OCI-M2 (cell line): ENCODE results near the gene C6orf141.

Experiments
- DNase-seq: peaks from one replicate; lab custom pipeline; 2025; ENCODE audit not compliant: unreplicated experiment; lab: John Stamatoyannopoulos, UW

The C6orf141 gene

DNA sequence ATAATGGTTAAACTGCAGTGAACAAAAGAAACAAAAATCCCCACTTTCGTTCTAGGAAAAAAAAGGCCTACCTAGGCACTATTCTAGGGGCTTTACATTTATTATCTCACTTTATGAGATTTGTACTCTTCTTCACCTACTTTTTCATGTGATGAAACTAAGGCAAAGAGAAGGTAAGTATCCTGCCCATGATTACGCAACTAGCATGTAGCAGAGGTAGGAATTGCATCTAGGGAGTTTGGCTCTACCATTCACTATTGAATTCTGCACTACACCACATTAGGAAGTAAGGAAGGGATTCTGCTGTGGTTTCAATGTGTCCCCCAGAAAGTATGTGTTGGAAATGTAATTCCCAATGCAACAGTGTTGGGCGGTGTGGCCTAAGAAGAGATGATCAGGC, 11.4 kb upstream of the C6orf141 start:
- DNase-seq = no peak

DNA sequence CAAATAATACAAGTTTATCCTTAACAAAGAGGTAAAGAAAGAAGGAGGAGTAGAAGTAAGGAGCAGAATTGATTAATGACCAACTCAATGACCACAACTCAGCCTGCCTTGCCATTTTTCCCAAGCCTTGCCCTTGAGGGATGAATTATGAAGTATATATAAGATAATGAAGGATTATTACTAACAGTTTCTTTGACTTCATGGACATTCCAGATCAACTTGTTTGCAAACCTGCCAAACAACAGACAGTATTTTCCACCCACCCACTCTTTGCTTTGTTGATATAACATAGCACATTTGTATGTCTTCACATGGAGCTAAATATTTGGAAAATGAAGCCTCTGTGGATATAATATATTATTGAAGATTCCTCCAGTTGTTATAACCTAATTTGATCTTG, 9.9 kb upstream of the C6orf141 start:
- DNase-seq = no peak

DNA sequence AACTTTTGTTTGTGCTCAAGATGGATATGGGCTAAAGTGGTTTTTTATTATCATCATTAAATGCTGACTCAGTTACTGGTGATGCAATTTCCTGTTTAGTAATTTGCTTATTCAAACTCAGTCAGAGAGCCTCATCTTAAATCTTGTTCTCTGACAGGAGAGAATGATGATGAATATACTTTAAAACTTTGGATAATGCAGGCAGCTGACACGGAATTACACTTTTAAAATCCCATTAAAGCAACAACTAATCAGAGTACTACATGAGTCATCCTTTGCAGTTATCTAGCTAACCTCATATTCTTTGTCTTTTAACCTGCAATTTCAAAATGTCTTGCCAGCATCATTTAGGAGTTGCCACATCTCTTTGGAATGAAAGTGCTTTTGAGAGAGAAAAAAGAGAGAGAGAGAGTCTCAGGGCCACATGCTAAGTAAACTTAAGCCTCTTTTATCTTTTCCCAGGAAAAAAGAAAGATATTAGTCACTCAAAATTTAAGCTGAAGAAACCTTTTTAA, 9.2 kb upstream of the C6orf141 start:
- no peak for DNase-seq

DNA sequence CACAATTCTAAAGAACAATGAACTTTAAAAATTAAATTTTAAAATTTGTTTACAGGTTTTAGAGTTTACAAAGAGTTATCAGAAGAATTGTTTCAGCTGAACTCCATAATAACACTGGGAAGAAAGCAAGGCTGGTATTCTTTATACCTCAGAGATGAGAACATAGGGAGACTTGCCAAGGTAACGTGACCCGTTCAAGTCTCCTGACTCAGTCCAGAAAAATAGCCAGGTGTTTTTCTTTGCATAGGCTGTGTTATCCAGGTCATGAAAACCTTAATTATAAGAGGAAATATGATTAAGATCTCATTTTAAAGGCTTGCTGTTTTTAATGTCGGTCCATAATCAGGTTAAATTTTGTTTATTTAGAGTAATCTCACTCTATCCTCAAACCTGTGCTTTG, 8.5 kb upstream of the C6orf141 start:
- no peak for DNase-seq

DNA sequence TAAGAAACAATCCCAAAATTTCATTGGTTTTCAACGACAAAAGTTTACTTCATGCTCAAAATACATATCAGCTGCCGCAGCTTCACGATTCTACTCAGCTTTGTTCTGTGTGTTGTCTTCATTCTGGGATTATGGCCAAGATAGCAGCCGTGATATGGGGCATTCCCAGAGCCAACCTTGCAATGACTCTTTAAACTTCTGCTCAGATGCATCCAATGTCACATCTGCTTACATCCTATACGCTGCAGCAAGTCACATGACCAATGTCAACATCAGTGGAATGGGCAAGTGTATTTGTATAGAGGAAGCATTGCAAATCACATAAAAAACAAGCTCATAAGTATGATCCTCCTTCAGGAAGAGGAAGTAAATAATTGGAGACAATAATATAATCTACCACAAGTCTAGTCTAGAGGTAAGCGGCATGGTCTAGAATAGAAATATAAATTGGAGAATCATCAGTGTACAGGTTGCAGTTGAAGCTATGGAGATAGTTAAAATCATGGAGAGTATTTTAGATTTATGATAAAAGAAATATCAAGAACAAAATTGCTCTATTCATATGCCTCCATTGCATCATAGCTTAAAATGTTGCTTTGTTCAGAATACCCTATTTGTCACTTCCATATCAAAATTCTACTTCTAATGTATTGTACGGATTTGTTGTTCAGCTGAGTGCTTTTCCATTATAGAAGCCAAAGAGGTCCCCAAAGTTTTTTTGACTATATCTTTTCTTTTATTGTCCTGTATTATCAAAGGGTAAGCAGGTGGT, 7.2 kb upstream of the C6orf141 start:
- DNase-seq = no peak

DNA sequence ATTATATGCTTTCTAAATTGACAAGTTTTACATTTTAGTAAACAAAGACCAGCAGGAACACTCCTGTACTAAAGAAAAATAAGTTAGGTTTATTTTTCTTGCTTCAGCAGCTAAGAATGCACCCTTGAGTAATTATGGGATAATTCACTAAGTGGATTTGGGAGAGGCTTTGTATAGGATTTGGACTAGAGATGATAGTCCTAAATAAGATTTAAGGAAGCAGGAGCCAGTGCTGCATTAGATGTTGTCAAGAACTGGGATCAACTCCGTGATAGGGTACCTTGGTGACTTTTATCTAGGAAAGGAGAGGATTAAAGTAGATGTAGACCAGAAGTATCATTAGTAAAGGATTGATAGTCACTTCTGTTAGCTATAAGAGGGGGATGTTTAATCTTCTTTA, 4.1 kb upstream of the C6orf141 start:
- no peak for DNase-seq

DNA sequence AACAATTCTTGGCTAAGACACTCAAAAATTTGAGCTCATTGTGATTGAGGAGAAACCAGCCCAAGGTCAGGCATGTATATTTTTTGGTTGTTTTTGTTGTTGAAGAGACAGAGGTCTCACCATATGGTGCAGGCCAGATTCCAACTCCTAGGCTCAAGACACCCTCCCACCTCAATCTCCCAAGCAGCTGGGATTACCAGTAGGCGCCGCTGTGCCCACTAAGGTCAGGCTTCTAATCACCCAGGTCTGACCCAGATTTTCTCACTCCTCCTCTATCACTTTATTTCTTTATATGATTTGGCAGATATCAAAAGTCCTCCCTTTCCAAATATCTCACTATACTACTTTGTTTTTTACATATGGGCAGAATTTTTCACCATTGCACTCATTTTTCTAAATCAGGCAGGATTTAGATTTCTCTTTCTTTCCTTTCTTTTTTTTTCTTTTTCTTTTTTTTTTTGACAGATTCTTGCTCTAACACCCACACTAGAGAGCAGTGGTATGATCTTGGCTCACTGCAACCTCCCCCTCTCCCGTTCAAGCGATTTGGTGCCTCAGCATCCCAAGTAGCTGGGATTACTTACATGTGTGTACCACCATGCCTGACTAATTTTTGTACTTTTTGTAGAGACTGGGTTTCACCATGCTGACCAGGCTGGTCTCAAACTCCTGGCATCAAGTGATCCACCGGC, 1.7 kb upstream of the C6orf141 start:
- DNase-seq = no peak

DNA sequence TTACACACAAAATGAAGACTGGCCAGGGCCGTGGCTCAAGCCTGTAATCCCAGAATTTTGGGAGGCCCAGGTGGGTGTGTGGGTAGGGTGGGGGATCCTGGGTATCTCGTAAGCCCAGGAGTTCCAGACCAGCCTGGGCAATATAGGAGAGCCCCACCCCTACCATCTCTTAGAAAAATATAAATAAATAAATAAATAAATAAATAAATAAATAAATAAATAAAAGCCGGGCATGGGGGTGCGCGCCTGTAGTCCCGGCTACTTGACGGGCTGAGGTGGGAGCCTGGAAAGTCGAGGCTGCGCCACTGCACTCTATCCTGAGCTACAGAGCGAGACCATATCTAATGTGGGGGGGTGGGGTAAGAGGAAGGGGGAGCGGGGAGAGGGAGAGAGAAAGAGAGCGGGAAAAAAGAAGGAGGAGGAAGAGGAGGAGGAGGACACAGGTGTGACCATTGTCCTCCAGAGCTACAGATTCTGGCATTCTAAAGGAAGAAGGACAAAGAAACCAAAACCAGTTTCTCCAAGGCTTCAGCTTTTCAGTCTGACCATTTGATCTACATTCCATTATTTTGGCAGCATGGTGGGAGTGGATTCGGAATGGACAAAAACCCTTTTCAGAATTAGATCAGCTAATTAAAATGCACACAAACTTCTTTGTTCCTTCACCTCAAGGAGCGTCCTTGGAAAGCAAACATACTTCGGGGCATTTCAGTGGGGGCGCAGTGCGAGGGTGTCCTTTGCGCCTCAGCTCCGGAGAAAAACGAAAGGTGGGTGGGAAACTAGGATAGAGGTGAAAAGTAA, 577 bp upstream of the C6orf141 start:
- DNase-seq = no peak

DNA sequence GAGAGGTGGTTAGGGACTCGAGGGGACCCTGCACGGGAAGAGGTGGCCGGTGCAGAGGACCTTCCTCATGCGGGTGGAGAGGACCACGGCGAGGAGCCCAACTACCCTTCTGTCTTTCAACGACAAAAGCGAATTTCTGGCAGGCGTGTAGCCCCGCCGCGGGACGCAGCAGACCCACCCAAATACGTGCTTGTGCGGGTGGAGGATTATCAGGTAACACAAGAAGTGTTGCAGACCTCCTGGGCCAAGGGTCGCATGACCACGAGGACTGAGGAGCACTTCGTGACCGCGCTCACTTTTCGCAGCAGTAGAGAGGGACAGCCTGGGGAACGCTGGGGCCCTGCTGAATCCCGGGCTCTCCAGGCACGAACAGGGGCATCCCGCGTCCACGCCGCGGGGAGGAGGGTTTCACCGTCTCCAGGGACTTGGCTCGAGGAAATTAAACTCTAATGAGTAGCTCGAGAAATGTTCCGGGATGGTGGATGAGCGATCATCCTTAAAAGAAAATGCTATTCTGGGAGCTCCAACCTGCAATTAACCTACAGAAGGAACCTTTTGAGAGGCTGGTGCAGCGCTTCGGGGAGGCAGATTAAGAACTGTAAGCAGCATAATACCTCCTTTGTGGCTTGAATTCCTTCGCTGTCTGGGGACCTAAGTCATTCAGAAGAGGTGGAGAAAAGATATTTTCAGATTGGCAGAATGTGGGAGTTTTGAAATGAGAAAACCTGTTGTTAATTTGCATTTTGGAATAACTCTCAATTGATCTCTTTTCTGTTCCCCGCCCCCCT, 804 bp downstream of the C6orf141 start:
- DNase-seq = no peak

DNA sequence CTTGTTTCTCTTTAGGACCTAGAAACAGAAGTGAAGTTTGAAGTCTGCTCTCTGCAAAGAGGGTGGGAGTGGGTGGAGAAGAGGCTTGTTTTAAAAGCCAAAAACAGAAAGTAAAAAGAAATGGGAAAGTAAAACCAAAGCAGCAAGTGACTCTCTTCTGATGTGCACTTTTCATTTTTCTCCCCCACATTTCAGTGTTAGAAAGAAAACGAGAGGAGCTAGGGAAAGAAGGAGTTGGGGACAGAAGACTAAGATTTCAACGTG, 1.3 kb downstream of the C6orf141 start:
- DNase-seq = no peak

DNA sequence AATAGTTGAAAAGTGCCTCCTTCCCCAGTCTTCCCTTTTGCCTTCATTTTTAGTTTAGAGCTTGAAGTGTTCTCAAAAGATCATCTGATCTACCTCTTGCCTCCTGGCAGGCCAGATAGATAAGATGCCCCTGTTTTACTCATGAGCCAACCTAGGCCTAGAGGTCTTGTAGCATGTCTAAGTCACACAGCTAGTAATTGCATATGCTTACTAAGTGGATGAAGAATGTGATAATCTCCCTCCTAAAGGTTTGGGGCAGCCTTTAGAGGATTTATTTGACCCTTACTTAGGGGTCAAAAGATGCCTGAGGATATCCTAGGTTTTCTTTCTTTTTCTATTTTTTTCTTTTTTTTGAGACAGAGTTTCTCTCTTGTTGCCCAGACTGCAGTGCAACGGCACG, 2.1 kb downstream of the C6orf141 start:
- DNase-seq = no peak

DNA sequence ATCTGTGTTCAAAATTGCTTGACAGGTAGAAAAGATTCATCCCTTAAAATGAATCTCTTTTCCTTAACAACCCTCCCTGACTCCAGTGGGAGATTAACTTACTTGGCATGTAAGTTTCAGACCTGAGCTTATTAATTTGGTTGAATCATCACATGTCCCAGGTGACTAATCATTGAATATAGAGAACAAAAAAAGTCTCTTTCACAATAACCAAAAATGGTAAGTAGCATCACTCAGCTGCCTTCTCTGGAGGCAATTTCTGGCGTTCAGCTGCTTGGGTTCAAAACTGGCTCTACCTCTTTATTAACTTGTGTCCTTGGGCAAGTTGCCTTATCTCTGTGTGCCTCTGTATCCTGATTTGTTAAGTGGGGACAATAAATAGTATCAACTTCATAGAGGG, 2.9 kb downstream of the C6orf141 start:
- no peak for DNase-seq

DNA sequence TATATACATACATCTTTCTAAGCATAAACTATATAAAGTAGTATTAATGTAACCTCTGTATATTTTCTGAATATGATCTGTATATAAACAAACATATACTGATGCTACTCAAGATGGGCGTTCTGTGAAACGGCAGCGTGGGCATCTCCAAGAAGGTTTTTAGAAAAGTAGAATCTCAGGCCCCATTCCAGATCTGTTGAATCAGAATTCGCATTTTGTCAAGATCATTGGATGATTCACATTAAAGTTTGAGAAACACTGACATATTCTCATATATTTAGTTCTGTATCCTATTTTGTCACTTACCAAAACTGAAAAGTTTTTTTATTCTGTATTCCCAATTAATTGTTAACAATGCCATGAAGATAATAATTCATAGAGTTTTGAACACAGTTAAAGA, 5.5 kb downstream of the C6orf141 start:
- DNase-seq = no peak

DNA sequence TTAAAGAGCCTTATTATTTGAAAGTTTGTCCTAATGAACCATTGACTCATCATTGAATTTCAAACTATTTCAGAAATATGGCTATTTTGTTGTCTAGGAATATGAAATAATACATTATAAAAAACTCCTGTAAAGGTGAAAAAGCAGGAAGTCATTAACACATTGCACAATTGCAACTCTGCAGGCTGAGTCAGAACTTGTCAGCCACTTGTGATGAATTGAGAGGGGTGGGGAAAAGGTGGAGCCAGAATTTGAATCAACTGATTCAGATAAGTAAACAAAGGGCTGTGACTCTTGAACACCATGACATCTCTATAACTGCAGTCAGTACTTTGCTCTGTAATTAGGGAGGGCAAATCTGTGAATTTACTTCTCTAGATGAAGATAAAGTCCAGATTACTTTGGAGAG, 6.0 kb downstream of the C6orf141 start:
- no peak for DNase-seq

DNA sequence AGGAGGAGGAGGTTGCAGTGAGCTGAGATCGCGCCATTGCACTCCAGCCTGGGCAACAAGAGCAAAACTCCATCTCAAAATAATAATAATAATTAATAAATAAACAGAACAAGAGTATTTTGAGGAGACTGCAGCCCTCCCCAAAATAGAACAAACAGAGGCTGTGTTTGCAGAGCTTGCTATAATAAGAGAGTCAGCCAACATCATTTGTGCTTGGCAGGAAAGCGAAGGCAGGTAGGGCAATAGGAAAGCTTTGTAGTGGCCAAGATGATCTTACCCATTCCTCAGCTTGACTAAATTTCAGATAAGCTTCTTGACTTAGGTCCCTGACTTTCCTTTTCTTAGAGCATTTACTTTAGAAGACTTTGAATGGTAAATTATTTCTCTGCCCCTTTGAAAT, 6.7 kb downstream of the C6orf141 start:
- DNase-seq = no peak

DNA sequence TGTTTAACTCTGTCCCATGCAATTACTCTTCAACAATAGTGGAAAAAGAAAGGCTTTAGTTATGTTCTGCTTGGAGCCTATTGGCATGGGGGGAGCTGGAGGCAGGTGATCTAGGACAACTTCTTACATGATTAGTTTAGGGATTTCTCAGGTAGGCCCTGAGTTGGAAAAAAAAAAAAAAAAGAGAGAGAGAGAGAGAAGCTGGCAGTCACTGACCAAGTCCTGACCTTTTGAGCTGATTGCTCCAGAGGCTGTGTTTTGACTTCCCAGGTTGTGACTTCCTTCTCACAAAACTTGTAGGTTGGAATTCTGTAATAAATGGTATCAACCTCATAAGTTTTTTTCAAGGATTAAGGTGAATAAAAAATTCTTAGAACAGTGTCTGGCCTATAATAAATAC, 7.8 kb downstream of the C6orf141 start:
- DNase-seq = no peak

DNA sequence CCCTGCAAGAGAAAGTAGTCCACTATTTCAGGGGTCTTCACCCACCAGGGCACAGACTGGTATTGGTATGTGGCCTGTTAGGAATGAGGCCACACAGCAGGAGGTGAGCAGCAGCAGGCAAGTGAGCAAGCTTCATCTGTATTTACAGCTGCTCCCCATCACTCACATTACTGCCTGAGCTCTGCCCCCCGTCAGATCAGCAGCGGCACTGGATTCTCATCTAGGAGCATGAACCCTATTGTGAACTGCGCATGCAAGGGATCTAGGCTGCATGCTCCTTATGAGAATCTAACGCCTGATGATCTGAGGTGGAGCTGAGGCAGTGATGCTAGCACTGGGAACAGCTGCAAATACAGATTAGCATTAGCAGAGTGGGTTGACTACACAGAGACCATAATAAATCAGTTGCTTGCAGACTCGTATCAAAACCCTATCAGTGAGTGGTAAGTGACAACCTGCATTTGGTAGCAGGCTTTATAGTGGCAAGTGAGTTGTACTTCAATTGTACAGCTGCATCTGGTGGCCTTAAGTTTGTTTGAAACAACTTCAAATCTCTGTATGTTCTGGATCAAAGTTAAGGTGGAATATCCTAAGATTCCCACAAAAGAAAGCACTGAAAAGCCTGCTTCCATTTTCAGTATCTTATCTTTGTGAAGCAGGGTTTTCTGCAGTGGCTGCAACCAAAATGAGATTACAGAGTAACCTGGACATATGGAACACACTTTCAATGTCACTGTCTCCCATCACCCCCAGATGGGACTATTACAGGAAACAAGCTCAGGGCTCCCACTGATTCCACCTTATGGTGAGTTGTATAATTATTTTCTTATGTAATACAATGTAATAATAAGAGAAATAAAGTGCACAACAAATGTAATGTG, 12.8 kb downstream of the C6orf141 start:
- no peak for DNase-seq

DNA sequence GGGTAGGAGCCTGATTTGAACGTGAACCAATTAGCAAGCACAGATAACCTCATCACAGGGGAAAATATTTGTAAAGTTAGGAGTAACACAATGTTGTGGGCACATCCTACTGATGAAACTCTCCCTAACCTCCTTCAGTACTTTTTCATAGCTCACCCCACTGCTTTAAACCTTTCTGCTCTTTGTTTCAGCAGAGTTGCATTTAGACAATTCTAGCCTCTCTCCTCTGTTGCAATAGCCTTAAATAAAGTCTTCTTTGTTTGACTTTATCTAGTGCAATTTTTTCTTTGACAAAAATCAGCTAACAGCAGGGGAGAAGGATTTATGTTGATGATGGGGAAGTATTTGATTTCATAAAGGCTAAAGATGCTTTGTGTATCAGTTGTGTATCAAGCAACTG, 14.1 kb downstream of the C6orf141 start:
- DNase-seq = no peak

DNA sequence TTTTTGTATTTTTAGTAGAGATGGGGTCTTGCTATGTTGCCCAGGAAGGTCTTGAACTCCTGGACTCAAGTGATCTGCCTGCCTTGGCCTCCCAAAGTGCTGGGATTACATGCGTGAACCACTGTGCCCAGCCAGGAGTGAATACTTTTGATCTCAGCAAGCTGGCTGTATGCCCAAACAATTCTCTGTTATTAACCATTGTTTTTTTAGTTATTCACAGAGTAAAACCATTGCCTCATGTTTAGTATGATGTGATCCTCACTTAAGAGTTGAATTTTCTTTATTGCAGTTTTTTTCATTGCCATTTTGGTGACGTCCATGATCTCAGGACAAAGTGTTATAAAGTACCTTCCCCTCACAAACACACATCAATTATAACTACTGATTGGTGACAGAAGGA, 14.8 kb downstream of the C6orf141 start:
- no peak for DNase-seq

DNA sequence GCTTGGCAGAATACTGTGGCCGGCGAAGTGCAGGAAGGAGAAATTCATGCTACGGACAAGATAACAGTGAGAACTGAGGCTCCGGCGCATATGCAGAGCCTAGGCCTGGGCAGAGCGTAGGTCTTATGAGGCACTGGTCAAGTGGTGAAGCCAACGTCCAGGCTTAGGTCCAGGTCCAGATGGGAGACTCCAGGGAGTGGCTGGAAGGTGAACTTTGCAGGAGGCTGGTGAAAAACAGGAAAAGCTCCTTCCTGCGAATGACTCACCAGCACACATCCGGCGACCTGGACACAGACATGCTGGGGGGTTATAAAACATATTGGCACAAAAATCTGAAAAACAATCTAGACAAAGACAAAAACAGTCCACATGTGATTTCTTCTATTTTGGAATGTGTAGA, 15.4 kb downstream of the C6orf141 start:
- no peak for DNase-seq
